HG02623 (cell line): Measurements from ENCODE around the gene TMEM175.
"Not testable (repeated sequence)": the region's sequence is repeated elsewhere in the genome, so short reads cannot be mapped to it uniquely, and the experiment has no call there.

Source experiments
- ATAC-seq: cut with Tn5 transposase; IDR thresholded peaks from one replicate; pipeline ENCODE4 v1.9.1; 2021; ENCODE audit warnings: moderate library complexity; ENCODE audit not compliant: unreplicated experiment

The TMEM175 gene

DNA sequence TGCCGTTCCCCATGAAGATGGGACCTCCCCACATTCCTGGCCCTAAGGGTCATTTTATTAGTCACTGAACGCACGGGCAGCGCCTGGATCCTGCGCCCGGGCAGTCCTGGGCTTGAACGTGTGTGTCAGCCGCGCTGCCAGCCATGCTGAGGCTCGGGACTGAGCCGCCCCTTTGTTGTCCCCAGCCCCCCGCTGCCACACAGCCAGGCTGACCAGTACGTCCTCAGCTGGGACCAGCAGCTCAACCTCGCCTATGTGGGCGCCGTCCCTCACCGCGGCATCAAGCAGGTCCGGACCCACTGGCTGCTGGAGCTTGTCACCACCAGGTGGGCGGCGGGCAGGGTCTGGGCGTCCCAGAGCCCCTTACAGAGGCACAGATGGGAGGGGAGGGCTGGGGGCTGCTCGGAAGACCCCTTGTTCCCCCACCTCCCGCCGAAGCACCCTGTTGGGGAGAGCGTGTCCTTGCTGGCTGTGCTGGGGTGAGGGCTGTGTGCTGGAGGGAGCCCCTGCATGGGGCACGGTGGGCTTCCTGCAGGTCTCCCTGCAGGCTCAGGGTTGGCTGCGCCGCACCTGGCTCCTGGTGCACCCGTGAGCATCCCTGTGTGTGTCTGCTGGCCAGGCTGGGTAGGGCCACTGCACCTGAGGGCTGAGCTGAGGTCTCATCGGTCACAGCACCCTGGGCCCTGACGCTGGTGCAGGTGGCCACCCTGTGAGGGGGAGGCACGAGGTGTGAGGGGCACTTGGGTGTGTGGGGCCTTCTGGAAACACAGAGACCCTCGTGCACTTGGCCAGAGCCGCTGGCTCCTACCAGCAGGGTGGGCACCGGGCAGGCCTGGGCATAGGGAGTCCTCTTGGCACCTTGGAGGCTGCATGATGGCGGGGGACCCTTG lies 55.6 kb downstream of the TMEM175 start:
- ATAC-seq, result no peak

DNA sequence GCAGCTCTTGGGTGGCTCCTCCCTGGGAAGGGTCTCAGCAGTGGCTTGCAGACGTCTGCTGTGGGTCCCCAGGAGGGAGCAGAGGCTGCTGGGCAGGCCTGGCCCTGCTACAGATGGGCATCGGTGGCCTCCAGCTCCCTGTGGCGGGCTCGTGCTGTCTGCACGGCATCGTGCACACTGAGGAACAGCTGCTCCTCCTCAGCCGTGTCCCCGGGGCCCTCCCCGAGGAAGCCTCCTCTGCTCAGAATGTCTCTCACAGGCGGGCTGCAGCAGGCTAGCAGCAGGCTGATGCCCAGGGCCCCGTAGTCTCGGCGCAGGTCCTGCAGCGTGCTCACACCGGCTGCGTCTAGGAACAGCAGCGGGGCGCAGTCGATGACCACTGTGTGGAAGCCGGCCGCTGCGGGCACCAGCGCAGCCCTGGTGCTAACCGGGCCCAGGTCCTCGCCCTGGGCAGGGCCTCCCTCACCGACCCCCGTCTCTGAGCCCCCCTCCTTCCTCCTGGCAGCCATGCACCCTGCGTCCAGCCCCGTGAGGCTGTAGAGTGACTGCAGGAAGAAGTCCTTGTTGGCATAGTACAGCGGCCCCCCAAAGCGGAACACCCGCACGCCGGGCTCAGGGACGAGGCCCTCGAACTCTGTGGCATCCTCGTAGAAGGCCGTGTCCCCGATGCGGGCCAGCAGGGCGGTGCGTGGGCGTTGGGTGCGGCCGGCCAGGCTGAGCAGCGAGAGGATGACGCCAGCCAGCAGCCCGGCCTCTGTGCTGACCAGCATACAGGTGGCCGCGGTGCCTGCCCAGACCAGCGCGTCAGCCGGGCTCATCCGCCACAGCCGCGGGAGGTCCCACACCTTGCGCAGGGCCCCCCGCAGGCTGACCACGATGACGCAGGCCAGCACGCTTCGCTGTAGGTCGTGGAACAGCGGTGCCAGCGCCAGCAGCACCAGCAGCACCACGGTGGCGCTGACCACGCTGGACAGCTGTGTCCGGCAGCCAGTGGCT lies 56.8 kb downstream of the TMEM175 start:
- ATAC-seq, result no peak

DNA sequence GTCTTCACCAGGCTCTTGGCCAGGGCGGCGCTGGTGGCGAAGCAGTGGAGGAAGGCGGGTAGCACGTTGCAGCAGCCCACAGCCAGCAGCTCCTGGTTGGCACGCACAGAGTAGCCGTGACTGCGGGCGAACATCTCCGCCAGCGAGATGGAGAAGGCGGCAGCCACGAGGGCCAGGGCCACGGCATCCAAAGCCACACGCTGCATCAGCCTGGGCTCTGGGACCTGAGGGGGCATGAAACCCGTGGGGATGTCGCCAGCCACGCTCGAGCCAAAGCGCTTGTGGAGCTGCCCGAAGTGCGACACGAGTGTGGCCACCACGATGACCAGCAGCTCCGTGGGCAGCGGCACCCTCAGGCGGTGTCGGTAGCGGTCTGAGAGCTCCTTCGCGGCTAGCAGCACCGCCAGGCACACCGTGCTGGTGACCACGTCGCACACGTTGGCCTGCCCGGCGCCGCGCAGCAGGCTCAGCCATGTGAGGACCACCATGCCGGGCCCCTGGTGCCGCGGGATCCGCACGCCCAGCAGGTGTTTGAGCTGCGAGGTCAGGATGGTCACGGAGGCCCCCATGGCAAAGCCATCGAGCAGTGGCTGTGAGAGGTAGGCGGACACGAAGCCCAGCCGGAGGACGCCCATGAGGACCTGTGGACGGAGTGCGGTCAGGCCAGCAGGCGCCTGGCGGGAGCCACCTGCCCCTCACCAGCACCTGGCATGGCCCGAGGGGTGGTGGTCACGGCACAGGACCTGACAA lies 57.6 kb downstream of the TMEM175 start:
- no peak for ATAC-seq

DNA sequence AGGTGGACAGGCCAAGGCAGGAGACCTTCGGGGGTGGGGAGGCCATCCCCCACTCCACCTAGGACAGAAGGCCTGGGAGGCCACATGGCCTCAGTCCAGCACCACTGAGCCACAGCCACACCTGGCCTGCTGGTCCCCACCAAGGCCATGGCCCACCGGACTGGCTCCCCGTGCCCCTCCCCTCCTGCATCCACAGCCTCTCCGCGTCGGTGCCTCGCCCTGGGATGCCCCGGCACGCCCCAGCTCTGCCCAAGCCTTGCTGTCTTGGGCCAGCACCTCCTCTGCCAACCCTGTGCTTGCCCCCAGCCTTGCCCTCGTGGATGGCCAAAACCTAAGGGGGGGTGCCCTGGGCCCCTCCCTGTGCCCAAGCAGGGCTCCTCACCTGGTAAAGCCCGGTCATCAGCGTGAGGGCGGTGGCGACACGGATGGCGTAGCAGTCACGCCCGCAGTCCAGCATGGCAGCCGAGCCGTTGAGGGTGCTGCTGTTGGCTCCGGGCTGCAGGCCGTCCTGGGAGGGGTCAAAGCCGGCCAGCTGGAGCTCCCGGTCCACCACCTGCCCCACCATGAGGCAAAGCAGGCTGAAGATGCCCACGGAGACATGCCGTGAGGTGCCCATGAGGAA lies 58.6 kb downstream of the TMEM175 start:
- ATAC-seq, result no peak

DNA sequence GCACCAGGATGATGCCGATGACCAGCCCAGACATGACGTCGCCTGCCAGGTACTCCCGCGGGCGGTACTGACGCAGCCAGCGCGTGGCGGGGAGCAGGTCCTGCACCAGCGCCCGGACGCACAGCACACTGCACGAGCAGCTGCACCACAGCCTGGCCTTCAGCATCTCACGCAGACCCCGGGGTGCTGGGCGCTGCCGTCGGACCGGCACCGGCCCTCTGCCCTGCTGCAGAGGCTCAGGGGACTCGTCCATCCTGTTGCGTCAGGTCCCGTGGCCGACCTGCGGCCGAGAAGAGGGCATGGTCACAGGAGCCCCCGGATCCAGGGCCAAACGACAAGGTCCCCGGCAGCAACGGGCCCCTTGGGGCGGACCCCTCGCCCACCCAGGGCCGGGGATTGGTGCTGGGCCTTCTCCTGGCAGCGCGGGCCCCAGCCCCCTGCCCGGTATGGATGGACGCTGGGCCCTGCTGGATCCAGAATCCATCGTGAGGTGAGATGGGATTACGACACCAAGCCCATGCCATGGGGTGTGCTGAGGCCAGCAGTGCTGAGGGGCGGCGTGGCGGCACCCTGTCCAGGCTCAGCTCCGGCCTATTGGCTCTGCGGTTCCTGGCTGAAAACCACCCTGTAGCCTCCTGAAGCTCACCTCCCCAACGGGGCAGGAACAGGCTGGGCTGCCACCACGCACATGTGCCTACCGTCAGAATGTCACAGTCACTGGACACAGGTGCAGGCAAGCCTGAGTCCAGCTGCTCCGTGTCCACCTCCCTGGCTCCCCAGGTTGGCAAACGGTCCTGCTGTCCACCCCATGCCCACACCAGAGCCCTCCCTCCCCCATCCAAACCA lies 59.4 kb downstream of the TMEM175 start:
- no peak for ATAC-seq

DNA sequence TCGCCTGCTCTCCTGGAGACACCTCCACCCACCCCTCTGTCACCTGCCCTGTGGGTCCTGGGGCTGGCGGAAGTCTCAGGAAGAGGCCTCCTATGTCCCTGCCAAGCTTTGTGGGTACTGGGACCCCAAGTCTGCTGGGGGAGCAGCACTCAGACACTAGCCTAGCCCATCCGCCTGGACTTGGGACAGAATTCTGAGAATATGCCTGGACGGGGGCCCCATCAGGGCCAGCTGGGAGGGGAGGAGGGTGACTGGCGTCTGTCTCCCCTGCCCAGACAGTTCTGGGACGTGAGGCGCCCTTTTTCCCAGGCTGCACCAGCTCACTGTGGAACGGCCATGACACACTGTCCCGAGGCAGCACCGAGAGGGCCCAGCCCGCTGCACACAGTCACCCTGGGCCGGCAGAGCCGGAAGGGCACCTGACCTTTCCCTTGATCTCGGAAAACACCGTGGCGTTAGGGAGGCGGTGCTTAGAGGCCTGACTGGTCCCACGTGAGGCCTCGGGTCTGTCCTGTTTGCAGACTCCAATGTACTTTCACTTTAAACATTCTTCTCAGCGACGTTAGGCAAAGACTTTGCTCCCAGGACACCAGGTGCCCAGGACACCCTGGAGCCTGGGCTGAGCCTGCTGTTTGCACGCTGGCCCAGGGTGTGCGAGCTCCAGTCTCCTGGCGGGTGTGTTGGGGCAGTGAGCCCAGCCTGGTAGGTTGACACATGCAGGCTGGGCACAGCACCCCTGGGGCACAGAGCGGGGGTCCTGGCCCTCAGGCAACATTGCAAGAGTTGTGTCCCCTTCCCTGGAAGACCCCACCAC lies 60.2 kb downstream of the TMEM175 start:
- no peak for ATAC-seq

DNA sequence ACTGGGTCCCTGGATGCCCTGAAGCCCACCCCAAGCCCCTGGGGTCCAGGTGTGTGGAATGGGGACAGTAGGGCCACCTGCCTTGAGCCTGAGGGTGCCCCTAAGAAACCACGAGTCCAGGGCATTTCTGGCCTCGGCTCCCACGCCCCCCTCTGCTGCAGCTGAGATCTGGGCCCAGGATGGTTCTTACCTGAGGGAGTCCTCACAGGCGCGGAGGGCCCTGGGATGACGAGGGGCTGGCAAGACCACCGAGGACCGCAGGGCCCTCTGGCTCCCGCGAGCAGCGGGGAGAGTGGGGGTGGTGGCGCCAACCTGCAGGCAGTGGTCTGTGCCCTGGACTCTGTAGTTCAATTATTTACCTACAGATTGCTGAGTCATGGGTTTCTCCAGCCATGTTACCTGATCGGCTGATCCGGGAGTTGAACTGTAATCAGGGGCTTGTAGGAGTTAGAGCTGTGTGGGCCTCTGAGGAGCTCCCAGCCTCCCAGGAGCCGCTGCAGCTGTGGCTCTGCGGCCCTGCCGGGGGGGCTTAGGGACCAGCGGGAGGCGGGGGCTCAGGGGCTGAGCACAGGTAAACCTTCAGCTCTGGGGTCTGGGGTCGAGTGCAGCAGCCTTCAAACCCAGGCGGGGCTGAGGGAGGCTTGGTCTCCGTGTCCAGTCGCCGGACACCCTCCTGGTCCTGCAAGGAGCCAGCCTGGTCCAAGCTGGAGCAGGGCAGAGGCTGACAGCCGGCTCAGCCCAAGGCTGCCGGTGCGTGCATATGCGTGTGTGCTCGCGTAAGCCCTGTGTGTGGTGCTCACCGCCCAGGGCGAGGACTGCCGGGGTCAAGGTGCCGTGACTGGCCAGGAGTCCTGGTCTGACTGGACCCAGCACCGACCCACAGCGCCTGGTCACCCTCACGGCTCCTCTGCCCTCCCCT lies 61.1 kb downstream of the TMEM175 start, which contains the start of gene SLC26A1:
SLC26A1 (minus strand) TSS at position 294 of the 919 bp plus-strand sequence. CDS start 1,701 bp downstream, outside the sequence.
- ATAC-seq, result no peak

DNA sequence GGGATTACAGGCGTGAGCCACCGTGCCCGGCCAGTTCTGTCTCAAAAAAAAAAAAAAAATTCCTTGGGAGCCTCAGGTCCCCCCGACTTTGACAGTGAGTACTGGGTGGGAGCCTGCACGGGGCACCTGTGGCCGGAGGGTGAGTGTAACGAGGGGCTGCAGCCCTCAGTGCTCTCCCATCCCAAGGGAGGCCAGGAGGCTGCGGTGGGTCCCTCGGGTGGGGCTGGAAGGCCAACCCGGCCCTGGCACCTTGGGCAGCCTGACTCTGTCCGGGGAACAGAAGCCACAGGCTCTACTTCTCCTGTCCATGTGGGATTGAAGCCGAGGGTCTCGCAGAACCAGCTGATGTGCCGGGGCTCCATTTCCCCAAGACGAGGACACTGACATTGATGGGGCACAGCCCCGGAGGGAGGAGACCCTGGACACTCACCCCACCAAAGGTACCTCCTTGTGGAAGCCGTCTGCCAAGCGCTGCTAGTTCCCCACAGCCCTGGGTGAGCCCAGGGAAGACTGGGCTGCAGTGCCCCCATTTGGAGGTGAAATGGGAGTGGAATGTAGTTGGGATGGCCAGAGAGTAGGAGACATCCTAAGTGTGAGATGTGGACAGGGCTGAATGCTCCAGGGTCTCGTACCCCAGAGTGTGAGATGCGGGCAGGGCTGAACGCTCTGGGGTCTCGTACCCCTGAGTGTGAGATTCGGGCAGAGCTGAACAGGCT lies 63.2 kb downstream of the TMEM175 start:
- no peak for ATAC-seq

DNA sequence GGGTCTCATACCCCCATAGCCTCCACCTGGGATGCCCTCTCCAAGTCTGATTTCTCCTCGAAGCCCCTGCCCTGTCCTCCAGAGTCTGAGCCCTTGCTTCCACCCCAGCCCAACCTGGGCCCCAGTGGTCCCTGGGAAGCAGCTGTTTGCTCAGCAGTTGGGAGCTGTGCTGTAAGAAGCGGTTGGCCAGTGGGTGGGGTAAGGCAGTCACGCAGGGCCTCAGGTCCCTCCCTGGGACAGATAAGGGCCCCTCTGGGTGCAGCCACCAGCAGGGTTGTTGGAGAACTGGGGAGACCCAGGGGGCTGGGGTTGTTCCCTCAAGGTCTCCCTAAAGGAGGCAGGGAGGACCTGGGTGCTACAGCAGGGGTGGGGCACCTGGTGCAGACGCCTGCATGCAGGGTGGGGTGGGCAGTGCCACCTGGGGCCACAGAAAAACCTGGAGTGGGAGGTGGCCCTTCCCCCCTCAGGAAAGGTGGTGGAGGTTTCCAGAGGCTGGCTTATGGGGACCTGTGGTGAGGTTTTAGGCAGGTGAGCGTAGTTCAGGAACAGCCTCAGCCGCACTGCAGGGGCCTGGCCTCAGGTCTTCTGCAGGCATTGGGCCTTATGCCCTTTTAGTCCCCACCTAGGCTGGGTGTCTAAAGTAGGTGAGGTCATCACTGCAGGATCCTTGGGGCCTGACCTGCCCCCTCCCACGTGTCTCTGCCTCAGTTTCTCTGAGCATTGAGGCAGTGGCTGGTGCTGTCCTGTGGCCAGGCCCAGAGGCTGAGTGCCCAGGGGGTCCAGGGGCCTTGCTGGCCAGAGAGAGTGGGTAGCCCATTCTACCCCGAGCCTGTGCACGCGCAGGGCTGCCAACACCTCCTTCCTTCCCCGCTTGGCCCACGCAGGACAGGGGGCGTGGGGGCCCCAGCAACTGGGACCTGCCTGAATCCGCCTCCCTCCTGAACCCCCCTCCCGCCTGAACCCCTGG lies 64.1 kb downstream of the TMEM175 start:
- ATAC-seq, result no peak

DNA sequence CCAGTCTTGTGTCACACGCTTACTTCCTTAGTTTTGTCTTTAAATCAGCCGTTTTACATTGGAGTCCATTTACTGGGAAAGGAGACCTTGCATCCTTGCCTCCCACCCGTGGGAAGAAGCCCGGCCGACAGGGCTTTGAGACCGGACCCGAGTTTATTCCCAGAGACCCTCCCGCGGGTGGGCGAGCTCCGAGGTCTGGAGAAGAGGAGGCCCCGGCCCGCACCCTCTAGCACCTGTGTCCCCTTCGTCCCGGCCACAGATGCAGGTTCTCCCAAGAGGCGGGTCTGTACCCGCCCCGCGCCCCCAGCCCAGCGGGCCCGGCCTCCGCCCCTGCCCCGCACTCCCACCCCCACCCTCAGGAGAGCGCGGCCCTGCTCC lies 64.7 kb downstream of the TMEM175 start:
- no peak for ATAC-seq

DNA sequence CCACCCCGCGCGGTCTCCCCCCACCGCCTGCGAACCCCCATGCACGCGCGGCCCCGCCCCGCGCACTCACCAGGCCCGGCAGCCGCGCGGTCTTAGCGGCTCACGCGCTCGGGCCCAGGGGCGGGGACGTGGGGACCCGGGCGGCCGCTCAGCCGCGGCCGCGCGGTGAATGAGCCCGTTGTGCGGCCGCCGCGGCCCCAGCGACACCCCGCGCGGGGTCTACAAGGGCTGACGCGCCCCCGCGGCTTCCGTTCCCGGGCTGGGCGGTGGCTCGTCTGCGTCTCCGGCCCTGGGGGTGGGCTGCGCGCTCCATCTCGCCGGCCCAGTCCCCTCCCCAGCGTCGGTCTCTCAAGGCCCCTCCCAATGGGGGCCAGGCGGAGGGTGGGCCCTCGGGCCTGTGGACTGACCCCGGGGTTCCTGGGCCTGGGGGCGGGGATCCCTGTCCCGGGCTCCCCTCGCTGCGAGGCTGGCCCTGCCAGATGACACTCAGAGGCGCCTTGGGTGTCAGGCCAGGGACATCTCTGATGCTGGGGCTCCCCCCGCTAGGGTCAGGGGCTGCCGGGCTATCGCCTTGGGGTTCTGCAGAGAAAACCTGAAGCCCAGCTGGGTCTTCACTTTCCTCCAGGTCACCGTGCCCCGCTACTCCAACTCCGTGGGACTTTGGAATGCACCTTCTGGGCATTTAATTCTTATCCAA lies 65.3 kb downstream of the TMEM175 start:
- no peak for ATAC-seq

DNA sequence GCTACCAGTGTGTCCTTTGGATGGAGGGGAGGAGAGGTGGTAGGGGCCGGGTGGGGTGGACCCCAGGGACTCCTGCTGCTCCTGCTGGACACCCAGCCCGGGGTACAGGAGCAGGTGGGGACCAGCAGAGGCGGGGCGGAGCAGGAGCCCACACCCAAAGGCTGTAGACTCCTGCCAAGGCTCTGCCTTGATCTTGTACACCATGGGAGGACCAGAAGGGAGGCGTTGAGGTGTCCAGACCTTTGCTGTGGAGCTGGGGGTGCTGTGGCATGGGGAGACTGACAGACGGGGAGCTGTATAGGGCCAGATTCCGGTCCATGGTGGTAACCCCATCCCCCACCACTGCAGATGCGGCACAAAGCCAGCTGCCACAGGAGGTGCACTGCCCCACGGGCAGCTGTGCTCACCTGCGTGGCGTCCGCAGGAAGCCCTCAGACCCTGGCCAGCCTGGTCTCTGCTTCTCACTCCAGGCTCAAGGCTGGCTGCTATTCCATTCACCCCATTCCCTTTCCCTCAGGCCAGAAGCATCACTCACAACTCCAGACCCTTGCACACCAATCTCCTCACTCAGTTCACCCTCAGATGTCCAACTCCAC lies 65.9 kb downstream of the TMEM175 start:
- ATAC-seq, result no peak

DNA sequence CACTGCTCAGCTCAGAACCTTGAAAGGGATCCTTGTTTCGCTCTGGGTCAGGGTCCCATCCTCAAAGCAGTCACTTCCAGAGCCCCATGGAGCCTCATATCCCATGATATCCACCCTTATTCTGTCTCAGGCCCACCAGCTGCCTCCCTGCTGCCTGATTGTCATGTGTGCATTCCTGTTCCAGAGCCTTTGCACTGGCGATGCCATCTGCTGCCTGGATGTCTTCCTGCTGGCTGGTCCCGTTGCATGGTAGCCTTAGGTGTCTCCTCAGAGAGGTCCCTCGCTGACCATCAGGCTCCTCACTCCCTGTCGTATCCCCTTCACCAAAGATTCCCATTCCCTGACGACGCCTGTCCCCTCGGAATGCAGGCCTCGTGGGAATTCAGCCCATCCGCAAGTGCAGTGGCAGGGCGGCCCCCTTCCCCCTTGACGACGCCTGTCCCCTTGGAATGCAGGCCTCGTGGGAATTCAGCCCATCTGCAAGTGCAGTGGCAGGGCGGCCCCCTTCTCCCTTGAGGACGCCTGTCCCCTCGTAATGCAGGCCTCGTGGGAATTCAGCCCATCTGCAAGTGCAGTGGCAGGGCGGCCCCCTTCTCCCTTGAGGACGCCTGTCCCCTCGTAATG lies 67.1 kb downstream of the TMEM175 start:
- ATAC-seq, result not testable (repeated sequence)

DNA sequence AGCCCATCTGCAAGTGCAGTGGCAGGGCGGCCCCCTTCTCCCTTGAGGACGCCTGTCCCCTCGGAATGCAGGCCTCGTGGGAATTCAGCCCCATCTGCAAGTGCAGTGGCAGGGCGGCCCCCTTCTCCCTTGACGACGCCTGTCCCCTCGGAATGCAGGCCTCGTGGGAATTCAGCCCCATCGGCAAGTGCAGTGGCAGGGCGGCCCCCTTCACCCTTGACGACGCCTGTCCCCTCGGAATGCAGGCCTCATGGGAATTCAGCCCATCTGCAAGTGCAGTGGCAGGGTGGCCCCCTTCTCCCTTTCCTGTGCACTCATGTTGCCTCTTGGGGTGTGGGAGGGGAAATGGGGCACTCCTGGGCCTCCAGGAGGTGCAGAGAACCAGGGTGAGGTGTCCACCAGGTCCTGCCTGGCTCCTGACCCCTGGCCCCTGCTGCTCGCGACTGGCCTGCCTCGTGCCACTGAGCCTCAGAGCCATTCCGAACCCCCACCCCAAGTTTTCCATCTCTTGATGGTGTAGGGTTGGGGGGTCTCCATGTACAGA lies 67.7 kb downstream of the TMEM175 start:
- ATAC-seq, result no peak
